CD14-positive monocyte (primary cell): Measurements from ENCODE around the gene RILPL1. TPM values are rescaled to one million over a fixed set of nuclear protein-coding genes. Genes with fewer than 3 reads are reported as not detected.
"Not testable (repeated sequence)": the region's sequence is repeated elsewhere in the genome, so short reads cannot be mapped to it uniquely, and the experiment has no call there.

ENCODE experiments used
- DNase-seq, 3 donors: peaks; one replicate each; pipeline ENCODE4 v3.0.0-alpha.2; 2011 to 2022
- H2AFZ ChIP-seq: 2 replicates; pipeline ENCODE4 v1.6.0; 2012; ENCODE audit warnings: mild to moderate bottlenecking, low read depth, low read length, inconsistent platforms; ENCODE audit not compliant: insufficient read depth, poor library complexity, severe bottlenecking
- H3K27ac ChIP-seq, 2 donors: 1 replicate in 1 of 2; 2 replicates in 1 of 2; pipeline ENCODE4 v1.5.1; 2012 to 2013; ENCODE audit warnings: low read length in 2 of 2, control low read depth in 1 of 2, inconsistent platforms in 1 of 2, low read depth in 1 of 2, mild to moderate bottlenecking in 1 of 2
- H3K27me3 ChIP-seq, 2 donors: one replicate each; pipeline versions ENCODE4 v1.6.0 to v1.6.1; 2011 to 2013; ENCODE audit warnings: low read length in 2 of 2; ENCODE audit not compliant: control insufficient read depth in 2 of 2, insufficient read depth in 2 of 2
- H3K36me3 ChIP-seq, 2 donors: replicated peaks in 1 of 2; 1 replicate in 1 of 2; 2 replicates in 1 of 2; pipeline versions ENCODE4 v1.5.1 to v1.6.1; 2012 to 2013; ENCODE audit warnings: low read length in 2 of 2, control low read depth in 1 of 2, inconsistent platforms in 1 of 2, mild to moderate bottlenecking in 1 of 2; ENCODE audit not compliant: insufficient read depth in 2 of 2, control insufficient read depth in 1 of 2
- H3K4me1 ChIP-seq, 2 donors: 1 replicate in 1 of 2; 2 replicates in 1 of 2; pipeline versions ENCODE4 v1.5.1 to v1.6.1; 2012 to 2013; ENCODE audit warnings: low read length in 2 of 2, control low read depth in 1 of 2, inconsistent platforms in 1 of 2, mild to moderate bottlenecking in 1 of 2, moderate library complexity in 1 of 2; ENCODE audit not compliant: insufficient read depth in 2 of 2, control insufficient read depth in 1 of 2
- H3K4me2 ChIP-seq: replicated peaks from 2 replicates; pipeline ENCODE3; 2012; ENCODE audit warnings: low read length, moderate library complexity, mild to moderate bottlenecking; ENCODE audit not compliant: poor library complexity, severe bottlenecking; ENCODE audit errors: extremely low read depth
- H3K4me3 ChIP-seq, 3 experiments: fragments of 200-600 bp in 1 of 3; sonication (generic) in 1 of 3; replicated peaks in 1 of 3; 1 replicate in 2 of 3; 2 replicates in 1 of 3; pipeline ENCODE4 v1.5.1; 2011 to 2013; ENCODE audit warnings: low read length in 3 of 3, mild to moderate bottlenecking in 3 of 3, control low read depth in 2 of 3, low read depth in 2 of 3, inconsistent platforms in 1 of 3, moderate library complexity in 1 of 3
- H3K79me2 ChIP-seq: 2 replicates; pipeline ENCODE4 v1.6.0; 2012; ENCODE audit warnings: mild to moderate bottlenecking, control low read depth, inconsistent platforms, low read length, moderate library complexity; ENCODE audit not compliant: insufficient read depth
- H3K9ac ChIP-seq: 2 replicates; pipeline ENCODE4 v1.6.0; 2017; ENCODE audit warnings: low read length, mild to moderate bottlenecking; ENCODE audit not compliant: insufficient read depth, poor library complexity, severe bottlenecking
- H3K9me3 ChIP-seq, 2 donors: replicated peaks in 1 of 2; 1 replicate in 1 of 2; 2 replicates in 1 of 2; pipeline versions ENCODE4 v1.5.1 to v1.6.1; 2012 to 2013; ENCODE audit warnings: low read length in 2 of 2, control low read depth in 1 of 2; ENCODE audit not compliant: control insufficient read depth in 1 of 2, insufficient read depth in 1 of 2
- H4K20me1 ChIP-seq: 2 replicates; pipeline ENCODE4 v1.6.0; 2012; ENCODE audit warnings: mild to moderate bottlenecking, low read length, control low read depth, moderate library complexity; ENCODE audit not compliant: insufficient read depth
- H3K27ac Mint-ChIP-seq, 7 donors: one replicate each; pipeline ENCODE4 v1.8.0; 2020; ENCODE audit warnings: mild to moderate bottlenecking in 7 of 7, mixed read lengths in 7 of 7, moderate library complexity in 6 of 7, inconsistent platforms in 2 of 7
- H3K27me3 Mint-ChIP-seq, 3 donors: one replicate each; pipeline ENCODE4 v1.8.0; 2021 to 2022; ENCODE audit warnings: low read depth in 3 of 3, mild to moderate bottlenecking in 3 of 3, mixed read lengths in 3 of 3, moderate library complexity in 3 of 3, inconsistent platforms in 1 of 3
- H3K36me3 Mint-ChIP-seq, 2 donors: one replicate each; pipeline ENCODE4 v1.8.0; 2020; ENCODE audit warnings: mixed read lengths in 2 of 2, inconsistent platforms in 1 of 2, mild to moderate bottlenecking in 1 of 2
- H3K4me1 Mint-ChIP-seq: one replicate; pipeline ENCODE4 v1.8.0; 2020; ENCODE audit warnings: mild to moderate bottlenecking, mixed read lengths
- H3K4me3 Mint-ChIP-seq, 2 donors: one replicate each; pipeline ENCODE4 v1.8.0; 2020; ENCODE audit warnings: mild to moderate bottlenecking in 2 of 2, mixed read lengths in 2 of 2, moderate library complexity in 1 of 2
- H3K9me3 Mint-ChIP-seq, 7 donors: one replicate each; pipeline ENCODE4 v1.8.0; 2020 to 2022; ENCODE audit warnings: mixed read lengths in 7 of 7, mild to moderate bottlenecking in 6 of 7, moderate library complexity in 6 of 7, inconsistent platforms in 2 of 7
- CTCF ChIP-seq: fragments of 200-600 bp; IDR thresholded peaks from one replicate; pipeline ENCODE4 v1.8.0; 2022; ENCODE audit warnings: antibody characterized with exemption, mild to moderate bottlenecking
- WGBS: methylation state at CpG from one replicate; pipeline ENCODE4 v1.1.5; 2013; ENCODE audit warnings: missing lambda C conversion rate; ENCODE audit not compliant: insufficient coverage; 5-methylcytosine and 5-hydroxymethylcytosine counted together
- intact Hi-C, 2 donors: fragments of 100-400 bp; cut with micrococcal nuclease; formaldehyde crosslinking; loops; one replicate each; pipeline versions ENCODE4 v1.15.0 to v1.15.1; 2023
- polyA plus RNA-seq, 3 donors: library from polyadenylated mRNA; depleted of rRNA in 1 of 3; unstranded in 2 of 3; stranded (reverse) in 1 of 3; fragments of 300-500 nt in 2 of 3; fragments of >200 nt in 1 of 3; fragmentation: Illumina TruSeq in 2 of 3; gene quantifications; 1 replicate in 2 of 3; 2 replicates in 1 of 3; pipeline ENCODE4 v1.2.3, GENCODE V29; 2012 to 2021

The RILPL1 gene
- polyA plus RNA-seq, 3 donors = 1.2 TPM; not detected in 2

DNA sequence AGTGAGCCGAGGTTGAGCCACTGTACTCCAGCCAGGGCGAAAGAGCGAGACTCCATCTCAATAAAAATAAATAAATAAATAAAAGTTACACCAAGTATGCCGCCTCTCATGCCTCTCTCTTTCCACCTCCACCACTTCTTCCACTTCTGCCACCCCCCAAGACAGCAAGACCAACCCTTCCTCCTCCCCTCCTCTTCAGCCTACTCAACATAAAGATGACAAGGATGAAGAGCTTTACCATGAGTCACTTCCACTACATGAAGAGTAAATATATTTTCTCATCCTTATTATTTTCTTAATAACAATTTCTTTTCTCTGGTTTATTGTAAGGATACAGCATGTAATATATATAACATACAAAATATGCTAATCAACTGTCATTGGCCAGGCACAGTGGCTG, 47.3 kb upstream of the RILPL1 start:
- Histone ChIP-seq H3K4me3 (no peak overlapping the region), H3K27ac (no peak overlapping the region), H3K27me3 (no peaks in the 10 kb centered on the region), H3K4me2 (no peak overlapping the region), H3K79me2 (peaks cover 35% of the 10 kb centered on the region), H2AFZ (no peak overlapping the region), H3K36me3 (no peaks in the 10 kb centered on the region), H3K4me1 (peaks cover 23 to 29% of the 10 kb centered on the region in 2 donors), H3K9me3 (peaks cover 0 to 4% of the 10 kb centered on the region in 2 donors), H4K20me1 (peaks cover 14% of the 10 kb centered on the region), H3K9ac (no peak overlapping the region)
- no peak for DNase-seq
- Mint-ChIP-seq H3K27me3 (peaks cover 0 to 2% (median 2%) of the 10 kb centered on the region in 3 donors), H3K27ac (no peak overlapping the region), H3K4me1 (peaks cover 24% of the 10 kb centered on the region), H3K36me3 (peaks cover 1 to 3% of the 10 kb centered on the region in 2 donors), H3K9me3 (peaks cover 0 to 4% (median 0%) of the 10 kb centered on the region in 7 donors), H3K4me3 (no peak overlapping the region)
- no peak for TF ChIP-seq CTCF
- intact Hi-C loops = loop anchor here in 1 of 2 donors (5.0 kb wide), 2 partner anchors 123 to 198 kb away; partner anchors contain the start of genes KMT5A and SNRNP35
- WGBS = 90% methylated on average over 1 of the region's 4 CpGs

- H3K27me3 Mint-ChIP-seq, H4K20me1 ChIP-seq, DNase-seq, H3K4me3 Mint-ChIP-seq, H3K36me3 Mint-ChIP-seq, H2AFZ ChIP-seq, H3K9me3 Mint-ChIP-seq, H3K36me3 ChIP-seq, H3K4me2 ChIP-seq, H3K9ac ChIP-seq, H3K27ac Mint-ChIP-seq, H3K4me3 ChIP-seq, H3K27me3 ChIP-seq, H3K27ac ChIP-seq, intact Hi-C loops, H3K9me3 ChIP-seq: not testable (repeated sequence)
- no CpG with 5 or more reads among the region's 4 CpGs for WGBS
- H3K4me1 ChIP-seq = peaks cover 14 to 19% of the 10 kb centered on the region in 2 donors
- peaks cover 16% of the 10 kb centered on the region for H3K4me1 Mint-ChIP-seq
- peaks cover 17% of the 10 kb centered on the region for H3K79me2 ChIP-seq
Measured at GRCh38 chr12:123578829-123579228, 45.3 kb upstream of the RILPL1 start.
